GM19328 (cell line): Measurements from ENCODE around the gene COL6A2.

ENCODE experiments used
- ATAC-seq: cut with Tn5 transposase; IDR thresholded peaks from one replicate; pipeline ENCODE4 v1.9.1; 2021; ENCODE audit warnings: mild to moderate bottlenecking, moderate library complexity; ENCODE audit not compliant: unreplicated experiment

COL6A2 gene

GRCh38 chr21:46153247-46154154 lies 55.6 kb downstream of the COL6A2 start:
- ATAC-seq, result no peak

DNA sequence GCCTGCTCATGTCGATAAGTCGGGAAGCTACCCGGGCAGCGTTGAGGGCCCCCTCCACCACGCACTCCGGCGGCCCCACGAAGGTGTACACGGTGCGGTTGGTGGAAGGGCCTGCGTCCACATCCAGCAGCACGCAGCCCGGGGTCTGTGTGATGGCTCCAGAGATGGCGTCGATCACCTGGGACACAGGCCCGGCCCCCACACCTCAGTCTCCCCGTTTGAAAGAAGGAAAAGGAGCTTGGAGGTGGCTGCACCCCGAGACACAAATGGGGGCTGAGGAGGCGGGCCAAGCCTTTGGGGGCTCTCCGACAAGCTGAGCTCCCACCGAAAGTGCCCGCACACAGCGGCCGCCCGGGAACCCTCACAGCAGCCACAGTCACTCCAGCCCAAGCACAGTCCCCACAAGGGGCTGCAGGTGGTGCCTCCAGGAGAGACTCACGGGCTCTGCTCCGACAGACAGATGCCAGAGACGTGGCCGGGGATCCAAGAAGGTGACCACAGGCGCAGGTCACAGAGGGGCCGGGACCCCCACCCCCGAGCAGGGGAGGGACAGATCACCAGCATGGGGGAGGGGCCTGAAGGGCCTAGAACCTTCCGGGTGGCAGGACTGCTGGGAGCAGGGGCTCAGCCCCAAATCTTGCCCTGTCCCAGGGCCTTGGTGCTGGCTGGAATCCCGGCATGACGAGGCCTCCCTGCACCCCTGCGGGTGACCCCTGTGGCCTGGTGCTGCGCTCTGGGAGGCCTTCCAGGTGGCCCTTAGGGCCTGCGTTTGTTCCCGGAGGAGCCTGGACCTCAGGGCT lies 56.4 kb downstream of the COL6A2 start:
- no peak for ATAC-seq

DNA sequence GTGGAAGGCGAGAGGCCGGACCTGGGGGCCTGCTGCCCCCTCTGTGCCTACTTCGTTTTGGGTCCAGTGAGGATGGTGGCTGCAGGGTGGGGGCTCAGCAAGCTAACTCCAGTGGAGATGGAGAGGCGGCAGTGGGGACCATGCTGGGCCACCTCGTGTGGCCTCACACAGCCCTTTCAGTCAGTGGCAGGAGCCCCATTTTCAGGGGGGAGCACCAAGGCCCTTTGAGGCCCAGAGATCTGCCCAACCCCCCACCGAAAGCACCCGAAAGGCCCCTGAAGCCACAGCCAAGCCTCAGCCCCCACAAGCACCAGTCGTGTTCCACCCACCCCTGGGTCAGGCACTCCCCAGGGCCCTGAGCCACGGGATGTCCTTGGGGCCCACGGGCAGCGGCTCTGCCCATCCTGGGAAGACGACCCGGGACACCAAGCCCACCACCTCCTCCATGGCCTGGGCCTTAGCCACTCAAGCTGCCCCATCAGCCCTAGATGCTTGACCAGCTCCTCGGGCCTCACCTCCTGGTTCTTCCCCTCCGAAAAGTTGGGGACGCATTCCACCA lies 57.1 kb downstream of the COL6A2 start:
- ATAC-seq, result no peak

GRCh38 chr21:46155514-46156377 lies 57.8 kb downstream of the COL6A2 start, which contains the start of gene FTCD:
Gene FTCD (minus strand): TSS chr21:46155579. CDS start chr21:46155523, 56 bp downstream.
- ATAC-seq, result no peak

DNA sequence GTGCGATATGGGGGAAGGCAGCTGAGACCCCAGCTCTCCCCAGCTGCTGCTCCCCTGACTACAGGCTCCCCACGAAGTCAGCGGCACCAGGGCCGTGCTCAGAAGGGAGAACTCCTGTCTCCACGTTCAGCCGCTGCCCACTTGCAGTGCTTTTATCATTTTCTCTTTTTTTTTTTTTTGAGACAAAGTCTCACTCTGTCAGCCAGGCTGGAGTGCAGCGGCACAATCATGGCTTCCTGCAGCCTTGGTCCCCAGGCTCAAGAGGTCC lies 58.4 kb downstream of the COL6A2 start:
- no peak for ATAC-seq

DNA sequence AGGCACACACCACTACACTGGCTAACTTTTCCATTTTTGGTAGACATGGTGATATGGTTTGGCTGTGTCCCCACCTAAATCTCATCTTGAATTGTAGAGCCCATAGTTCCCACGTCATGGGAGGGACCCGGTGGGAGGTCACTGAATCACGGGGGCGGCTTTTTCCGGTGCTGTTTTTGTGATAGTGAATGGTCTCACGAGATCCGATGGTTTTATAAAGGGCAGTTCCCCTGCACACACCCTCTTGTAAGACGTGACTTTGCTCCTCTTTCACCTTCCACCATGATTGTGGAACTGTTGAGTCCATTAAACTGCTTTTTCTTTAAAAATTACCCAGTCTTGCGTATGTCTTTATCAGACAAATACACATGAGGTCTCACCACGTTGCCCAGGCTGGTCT lies 58.8 kb downstream of the COL6A2 start:
- ATAC-seq, result no peak

DNA sequence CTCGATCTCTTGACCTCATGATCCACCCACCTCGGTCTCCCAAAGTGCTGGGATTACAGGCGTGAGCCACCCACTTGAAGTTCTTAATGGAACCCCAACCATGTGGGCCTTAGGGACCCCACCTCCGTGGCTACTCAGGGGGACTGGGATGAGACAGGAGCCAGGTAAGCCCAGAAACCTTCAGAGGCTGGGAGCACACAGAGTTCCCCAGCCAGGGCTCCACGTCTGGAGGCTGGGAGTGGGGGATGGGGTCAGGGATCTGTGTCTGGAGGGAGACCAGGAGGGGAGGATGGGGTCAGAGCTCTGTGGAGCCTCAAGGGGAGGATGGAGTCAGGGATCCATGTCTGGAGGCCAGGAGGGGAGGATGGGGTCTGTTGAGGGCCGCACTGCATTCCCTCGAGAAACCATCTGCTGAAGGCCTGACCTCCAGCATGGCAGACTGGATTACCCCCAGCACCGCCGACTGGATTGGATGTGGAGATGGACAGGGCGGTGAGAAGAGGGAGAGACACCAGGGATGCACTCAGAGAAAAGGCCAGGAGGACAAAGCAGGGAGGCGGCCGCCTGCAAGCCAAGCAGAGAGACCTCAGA lies 59.6 kb downstream of the COL6A2 start:
- ATAC-seq, result no peak

GRCh38 chr21:46157987-46158451 lies 60.1 kb downstream of the COL6A2 start:
- no peak for ATAC-seq

- ATAC-seq, result no peak
These were observed 60.9 kb downstream of the COL6A2 start for GRCh38 chr21:46158666-46159300.

DNA sequence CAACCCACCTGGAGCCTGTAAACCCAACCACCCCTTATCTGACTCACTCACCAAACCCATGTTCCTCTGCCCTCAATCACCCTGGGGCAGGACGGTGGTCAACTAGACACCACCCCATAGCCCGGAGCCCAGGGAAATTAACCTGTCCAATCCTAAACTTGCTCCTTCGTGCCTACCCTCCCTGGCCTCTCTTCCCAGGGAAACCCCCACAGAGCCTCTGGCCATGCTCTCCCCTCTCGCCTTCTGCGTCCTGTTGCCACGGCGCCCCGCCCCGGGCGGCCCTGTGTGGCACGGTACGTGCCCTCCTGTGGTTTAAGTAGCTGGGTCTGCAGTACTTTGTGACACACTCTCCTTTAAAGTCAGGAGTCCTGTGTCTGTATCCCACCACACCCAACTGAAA lies 61.5 kb downstream of the COL6A2 start:
- no peak for ATAC-seq

GRCh38 chr21:46159841-46160656 lies 62.1 kb downstream of the COL6A2 start:
- ATAC-seq, result no peak

DNA sequence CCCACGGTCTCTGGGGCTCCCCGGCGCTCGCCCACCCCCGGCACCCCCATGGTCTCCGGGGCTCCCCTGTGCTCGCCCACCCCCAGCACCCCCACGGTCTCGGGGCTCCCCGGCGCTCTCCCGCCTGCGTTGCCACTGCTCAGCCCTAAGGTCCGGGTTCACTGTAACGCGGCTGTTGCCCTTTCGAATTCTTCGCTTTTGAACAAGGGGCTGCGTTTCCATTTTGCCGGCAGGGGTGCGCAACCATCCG lies 62.7 kb downstream of the COL6A2 start:
- no peak for ATAC-seq

DNA sequence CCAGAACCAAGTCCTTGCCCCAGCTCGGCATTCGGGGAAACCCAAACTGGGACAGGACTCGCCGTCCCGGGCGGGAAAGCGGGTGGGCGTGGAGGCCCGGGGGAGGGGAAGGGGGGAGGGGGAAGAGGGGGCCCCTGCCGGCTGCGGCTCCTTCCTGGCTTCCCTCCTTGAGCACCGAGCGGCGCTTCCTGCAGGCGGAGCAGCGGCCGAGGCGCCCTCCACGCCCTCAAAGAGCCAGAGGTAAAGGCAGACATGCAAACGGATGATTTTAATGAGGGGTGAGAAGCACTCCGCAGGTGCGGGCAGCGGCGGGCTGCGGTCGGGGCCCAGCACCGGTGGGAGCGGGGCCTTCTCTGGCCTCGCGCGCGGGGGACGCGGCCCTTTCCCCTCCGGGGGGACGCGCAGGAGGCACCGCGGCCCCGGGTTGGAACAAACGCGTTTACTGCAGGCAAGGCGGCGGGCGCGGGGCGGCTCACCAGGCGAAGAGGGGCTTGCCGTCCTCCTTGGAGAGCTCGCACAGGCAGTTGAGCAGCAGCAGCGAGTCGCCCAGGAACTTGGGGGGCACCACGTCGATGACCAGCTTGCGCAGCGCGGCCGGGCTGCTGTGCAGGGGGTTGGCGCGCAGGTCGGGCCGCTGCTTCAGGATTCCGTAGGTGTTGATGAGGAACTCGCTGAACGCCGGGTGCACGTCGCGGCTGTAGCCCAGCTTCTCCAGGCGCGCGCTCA lies 63.2 kb downstream of the COL6A2 start:
- ATAC-seq, result no peak

DNA sequence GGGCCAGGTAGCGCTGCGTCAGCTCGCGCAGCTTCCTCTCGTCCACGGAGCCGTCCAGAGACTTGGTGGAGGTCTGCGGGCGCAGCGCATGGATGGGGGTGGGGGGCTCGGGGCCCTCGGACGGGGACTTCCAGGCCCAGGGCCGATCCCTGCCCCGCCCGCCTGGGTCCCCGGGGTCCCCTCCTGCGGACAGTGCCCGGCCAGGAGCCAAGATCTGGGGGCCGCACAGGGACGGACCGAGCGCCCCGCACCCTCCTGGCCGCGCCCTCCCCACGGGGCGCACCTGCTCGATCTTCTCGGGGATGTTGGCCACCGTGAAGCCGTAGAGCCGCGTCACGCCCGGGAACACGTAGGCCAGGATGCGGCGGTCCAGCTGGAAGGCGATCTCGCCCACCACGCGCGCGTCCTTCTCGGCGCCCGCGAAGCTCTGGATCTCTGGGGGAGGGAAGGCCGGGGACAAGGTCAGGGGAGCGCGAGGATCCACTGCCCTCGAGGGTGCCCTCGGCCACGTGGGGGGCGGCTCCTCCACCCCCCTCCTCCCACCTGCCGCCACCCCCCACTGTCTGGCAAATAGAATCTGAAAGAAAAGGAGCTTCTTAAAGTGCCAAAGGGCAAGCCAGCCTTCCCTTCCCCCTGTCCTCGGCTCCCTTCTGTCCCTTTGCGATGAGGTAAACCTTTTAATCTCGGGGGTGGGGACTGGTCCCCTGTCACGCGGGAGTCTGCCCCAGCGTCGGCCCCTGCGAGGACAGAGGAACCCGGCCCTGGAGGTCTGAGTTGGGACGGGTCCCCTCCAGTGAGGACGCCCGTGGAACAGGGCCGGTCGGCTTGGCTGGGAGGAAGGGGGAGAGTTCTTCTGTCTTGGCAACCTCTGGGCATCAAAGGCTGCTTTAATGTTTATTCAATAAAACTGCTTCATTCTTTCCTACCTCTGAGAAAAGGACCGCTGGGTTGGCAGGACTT lies 64.0 kb downstream of the COL6A2 start:
- no peak for ATAC-seq

DNA sequence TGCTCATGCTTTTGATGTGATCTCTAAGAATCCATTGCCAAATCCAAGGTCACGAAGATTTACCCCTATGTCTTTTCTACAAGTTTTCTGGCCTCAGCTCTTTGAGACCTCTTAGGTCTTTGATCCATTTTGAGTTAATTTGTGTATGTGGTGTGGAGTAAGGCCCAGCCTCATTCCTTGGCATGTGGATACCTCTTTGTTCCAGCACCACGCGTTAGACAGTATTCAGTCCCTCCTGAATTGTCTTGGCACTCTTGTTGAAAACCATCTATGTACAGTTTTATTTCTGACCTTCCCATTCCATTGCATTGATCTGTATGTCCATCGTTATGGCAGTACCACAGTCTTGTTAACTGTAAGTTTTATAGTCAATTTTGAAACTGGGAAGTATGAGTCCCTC lies 65.5 kb downstream of the COL6A2 start:
- no peak for ATAC-seq

- ATAC-seq, result no peak
These were observed 67.2 kb downstream of the COL6A2 start for GRCh38 chr21:46165098-46165497.

DNA sequence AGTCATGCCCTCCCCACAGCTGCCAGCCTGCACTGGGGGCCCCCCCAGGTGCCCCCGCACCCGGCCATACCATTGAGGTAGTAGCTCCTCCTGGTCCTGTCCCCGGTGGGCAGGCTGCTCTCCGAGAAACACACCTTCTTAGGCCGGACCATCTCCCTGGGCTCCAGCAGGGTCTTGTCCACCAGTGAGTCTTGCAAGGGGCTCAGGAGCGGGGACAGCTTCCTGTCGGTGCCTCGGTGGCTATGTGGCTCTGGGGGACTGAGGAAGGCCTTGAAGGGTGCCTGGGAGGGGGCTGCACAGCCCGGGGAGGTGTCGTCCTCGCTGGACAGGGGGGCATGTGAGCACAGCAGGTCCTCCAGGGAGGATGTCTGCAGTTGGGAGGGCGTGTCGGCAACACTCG lies 70.3 kb downstream of the COL6A2 start:
- ATAC-seq, result no peak
